Adipose tissue (tissue), 3 donors: Measurements from ENCODE around the gene ALMS1. TPM values are rescaled to one million over a fixed set of nuclear protein-coding genes. Genes with fewer than 3 reads are reported as not detected.
"Not testable (repeated sequence)": the region's sequence is repeated elsewhere in the genome, so short reads cannot be mapped to it uniquely, and the experiment has no call there.

Experiments
- H3K27ac ChIP-seq: one replicate; pipeline ENCODE4 v1.5.1; 2013; ENCODE audit warnings: low read depth, low read length
- WGBS, 3 donors: extraction: QIAGEN DNeasy Blood & Tissue Kit; methylation state at CpG; one replicate each; pipeline ENCODE4 v1.1.7; 2013; 5-methylcytosine and 5-hydroxymethylcytosine counted together
- polyA plus RNA-seq, 3 donors: library from polyadenylated mRNA; stranded (reverse); fragments of 200-250 nt; gene quantifications; one replicate each; pipeline ENCODE4 v1.2.3, GENCODE V29; 2013
- donor health status: healthy with polysubstance abuse.
- donor health status: Bipolar disorder and iron deficiency.
- donor health status: healthy.

Gene ALMS1
- polyA plus RNA-seq, 3 donors: 5.5 to 8.6 (median 5.6) TPM

DNA sequence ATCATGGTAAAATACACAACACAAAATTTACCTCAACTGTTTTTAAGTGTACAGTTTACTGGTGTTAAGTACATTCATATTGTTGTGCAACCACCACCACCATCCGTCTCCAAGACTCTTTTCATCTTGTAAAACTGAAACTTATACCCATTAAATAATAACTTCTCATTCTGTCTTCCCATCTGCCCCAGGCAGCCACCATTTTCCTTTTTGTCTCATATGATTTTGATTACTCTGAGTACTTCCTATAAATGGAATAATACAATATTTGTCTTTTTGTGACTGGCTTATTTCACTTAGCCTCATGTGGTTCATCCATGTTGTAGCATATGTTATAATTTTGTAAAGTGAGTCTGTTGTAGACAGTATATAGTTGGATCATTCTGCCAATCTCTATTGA is 82.7 kb downstream of the ALMS1 start:
- 79 to 95% (median 91%) methylated on average over 1 of the region's 1 CpG for WGBS, 3 donors
- no peak overlapping the region for H3K27ac ChIP-seq

DNA sequence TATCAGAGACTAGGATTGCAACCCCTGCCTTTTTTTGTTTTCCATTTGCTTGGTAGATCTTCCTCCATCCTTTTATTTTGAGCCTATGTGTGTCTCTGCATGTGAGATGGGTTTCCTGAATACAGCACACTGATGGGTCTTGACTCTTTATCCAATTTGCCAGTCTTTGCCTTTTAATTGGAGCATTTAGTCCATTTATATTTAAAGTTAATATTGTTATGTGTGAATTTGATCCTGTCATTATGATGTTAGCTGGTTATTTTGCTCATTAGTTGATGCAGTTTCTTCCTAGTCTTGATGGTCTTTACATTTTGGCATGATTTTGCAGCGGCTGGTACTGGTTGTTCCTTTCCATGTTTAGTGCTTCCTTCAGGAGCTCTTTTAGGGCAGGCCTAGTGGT is 98.2 kb downstream of the ALMS1 start:
- no CpG with 5 or more reads among the region's 1 CpG for WGBS, 3 donors
- H3K27ac ChIP-seq: not testable (repeated sequence)

DNA sequence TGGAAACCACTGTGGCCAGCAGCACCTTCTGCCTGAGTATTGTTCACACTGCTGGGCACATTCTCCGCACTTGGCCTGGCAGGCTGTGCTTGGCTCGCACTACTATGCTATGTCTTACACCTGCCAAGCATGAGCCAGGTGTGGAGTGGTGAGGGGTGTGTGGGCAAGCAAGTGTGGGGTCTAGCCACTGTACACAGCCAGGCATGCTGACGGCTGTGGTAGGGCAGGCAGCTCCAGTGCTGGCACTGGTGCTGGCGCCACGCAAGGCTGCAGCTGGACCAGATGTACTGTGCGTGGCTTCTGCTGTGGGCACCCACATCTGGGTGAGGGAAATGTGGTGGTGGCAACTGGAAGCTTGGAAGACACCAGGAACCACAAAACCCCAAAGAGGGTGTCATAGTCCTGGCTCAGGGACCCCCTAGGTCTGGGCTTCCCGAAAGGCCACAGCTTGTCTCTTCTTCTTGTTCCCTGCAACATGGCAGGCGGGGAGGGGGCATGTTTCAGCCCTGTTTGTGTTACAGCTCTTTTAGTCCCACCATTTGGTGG is 101.5 kb downstream of the ALMS1 start:
- WGBS, 3 donors: 96 to 99% (median 99%) methylated on average over 8 of the region's 8 CpGs

DNA sequence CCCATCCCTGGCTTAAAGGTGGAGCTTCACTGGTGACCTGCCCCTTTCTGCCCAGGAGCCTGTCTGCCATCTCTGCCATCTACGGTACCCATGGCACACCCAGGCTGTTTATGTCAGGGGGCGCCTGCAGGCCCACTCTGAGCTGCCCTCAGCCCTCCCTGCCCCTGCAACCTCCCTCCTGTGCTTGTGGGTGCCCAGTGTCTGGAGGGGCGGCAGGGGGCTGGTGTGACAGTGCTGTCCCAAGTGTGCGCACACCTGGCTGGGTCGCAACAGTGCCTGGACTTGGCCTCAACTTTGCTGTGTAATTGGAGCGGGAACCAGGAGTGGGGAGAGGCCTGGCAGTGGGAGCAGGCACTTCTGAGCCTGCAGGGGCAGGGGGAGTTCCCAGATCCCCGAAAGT is 102.4 kb downstream of the ALMS1 start:
- WGBS, 3 donors: 98 to 99% (median 99%) methylated on average over 7 of the region's 7 CpGs
- H3K27ac ChIP-seq: no peak overlapping the region

More for the DNA sequence above, 101.5 kb downstream of the ALMS1 start:
- H3K27ac ChIP-seq: no peak overlapping the region

DNA sequence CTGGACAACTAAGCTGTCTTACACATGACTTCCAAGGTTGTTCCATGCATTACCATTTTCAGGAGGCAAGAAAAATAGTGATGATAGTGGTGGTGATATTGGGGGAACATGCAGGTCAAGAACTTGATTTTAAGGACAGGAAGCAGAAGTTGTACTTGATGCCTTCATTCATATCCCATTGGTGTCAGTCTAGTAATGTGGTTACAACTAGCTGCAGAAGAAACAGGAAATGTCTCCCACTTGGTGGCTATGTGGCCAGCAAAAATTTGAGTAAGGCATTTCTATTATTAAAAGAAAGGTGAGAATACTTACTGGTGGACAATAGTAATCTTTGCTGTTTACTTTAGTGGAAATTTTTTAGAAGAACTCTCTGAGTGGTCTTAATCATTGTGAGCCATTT is 103.4 kb downstream of the ALMS1 start:
- H3K27ac ChIP-seq: no peak overlapping the region

DNA sequence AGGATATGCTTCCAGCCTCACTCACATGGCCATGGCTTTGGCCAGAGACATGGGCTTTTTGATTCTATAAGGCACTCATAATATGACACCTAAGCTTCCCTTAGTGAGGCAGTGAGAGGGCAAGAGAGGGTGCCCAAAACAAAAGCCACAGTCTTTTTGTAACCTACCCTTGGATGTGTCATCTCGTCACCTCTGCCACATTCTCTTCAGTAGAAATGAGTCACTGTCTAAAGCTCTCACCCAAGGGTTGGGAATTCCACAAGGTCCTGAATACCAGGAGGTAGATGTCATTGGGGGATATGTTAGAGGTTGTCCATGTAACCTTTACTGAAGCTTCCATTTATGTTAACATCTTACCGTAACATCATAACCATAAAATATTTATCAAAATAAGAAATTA is 108.4 kb downstream of the ALMS1 start:
- WGBS, 3 donors: 94 to 100% (median 98%) methylated on average over 2 of the region's 2 CpGs
- no peak overlapping the region for H3K27ac ChIP-seq

DNA sequence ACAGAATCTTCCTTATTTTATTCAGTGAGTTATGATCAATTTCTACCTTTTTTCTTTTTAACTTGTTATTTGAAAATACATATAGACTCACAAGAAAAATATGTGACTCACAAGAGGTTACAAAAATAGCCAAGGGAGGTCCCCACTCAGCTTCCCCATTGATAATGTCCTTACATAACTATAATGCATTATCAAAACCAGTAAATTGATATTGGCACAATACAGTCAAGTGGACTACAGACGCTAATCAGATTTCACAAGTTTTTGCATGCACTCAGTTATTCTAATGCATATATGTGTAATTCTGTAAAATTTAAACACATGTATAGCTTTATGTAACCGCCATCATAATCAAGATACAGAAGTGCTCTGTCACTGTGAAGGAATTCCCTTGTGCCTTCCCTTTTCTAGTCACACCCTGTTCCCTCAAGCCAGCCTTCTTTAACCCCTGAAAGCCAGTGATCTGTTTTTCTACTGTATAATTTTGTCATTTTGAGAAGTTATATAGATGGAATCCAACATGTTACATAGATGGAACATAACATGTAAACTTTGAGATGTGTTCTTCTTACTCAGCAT is 118.4 kb downstream of the ALMS1 start:
- 93 to 94% (median 94%) methylated on average over 2 of the region's 2 CpGs for WGBS, 3 donors
- no peak overlapping the region for H3K27ac ChIP-seq

DNA sequence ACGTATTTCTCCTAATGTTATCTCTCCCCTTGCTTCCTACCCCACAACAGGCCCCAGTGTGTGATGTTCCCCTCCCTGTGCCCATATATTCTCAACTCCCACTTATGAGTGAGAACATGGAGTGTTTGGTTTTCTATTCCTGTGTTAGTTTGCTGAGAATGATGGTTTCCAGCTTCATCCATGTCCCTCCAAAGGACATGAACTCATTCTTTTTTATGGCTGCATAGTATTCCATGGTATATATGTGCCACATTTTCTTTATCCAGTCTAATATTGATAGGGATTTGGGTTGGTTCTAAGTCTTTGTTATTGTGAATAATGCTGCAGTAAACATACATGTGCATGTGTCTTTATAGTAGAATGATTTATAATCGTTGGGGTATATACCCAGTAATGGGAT is 119.2 kb downstream of the ALMS1 start:
- not testable (repeated sequence) for H3K27ac ChIP-seq
- WGBS, 3 donors: 93 to 100% (median 95%) methylated on average over 2 of the region's 2 CpGs

DNA sequence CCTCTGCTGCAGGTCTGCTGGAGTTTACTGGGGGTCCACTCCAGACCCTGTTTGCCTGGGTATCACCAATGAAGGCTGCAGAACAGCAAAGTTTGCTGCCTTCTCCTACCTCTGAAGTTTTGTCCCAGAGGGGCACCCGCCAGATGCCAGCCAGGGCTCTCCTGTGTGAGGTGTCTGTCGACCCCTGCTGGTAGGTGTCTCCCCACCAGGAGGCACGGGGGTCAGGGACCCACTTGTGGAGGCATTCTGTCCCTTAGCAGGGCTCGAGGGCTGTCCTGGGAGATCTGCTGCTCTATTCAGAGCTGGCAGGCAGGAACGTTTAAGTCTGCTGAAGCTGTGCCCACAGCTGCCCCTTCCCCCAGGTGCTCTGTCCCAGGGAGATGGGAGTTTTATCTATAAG is 124.8 kb downstream of the ALMS1 start:
- H3K27ac ChIP-seq: not testable (repeated sequence)
- WGBS, 3 donors: 88 to 97% (median 90%) methylated on average over 5 of the region's 5 CpGs

DNA sequence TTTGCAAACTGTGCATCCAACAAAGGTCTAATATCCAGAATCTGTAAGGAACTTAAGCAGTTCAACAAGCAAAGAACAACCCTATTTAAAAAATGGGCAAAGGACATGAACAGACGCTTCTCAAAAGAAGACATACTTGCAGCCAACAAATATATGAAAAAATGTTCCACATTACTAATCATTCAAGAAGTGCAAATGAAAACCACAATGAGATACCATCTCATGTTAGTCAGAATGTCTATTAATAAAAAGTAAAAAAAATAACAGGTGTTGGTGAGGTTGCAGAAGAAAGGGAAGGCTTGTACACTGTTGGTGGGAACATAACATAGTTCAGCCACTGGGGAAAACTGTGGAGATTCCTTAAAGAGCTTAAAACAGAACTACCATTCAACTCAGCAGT is 130.4 kb downstream of the ALMS1 start:
- no peak overlapping the region for H3K27ac ChIP-seq
- 94 to 100% (median 98%) methylated on average over 1 of the region's 1 CpG for WGBS, 3 donors

DNA sequence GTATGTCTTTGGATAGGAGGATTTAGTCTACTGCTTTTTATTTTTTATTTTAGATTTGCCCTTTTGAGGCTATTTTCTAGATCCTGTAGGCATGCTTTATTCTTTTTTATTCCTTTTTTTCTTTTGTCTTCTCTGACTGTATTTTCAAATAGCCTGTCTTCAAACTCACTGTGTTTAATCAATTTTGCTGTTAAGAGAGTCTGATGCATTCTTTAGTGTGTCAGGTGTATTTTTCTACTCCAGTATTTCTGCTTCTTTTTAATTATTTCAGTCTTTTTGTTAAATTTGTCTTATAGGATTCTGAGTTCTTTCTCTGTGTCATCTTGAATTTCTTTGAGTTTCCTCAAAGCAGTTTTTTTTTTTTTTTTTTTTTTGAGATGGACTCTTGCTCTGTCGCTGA is 143.1 kb downstream of the ALMS1 start:
- no peak overlapping the region for H3K27ac ChIP-seq
- WGBS, 3 donors: 97 to 100% (median 100%) methylated on average over 1 of the region's 1 CpG

DNA sequence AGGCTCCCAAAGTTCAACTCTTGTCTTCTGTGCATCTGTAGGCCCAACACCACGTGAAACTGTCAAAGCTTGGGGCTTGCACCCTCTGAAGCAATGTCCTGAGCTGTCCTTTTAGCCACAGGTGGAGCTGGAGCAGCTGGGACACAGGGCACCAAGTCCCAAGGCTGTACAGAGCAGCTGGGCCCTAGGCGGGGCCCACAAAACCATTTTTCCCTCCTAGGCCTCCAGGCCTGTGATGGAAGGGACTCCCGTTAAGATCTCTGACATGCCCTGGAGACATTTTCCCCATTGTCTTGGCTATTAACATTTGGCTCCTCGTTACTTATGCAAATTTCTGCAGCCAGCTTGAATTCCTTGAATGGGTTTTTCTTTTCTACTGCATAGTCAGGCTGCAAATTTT is 145.1 kb downstream of the ALMS1 start:
- WGBS, 3 donors: 94% methylated on average over 4 of the region's 4 CpGs
- not testable (repeated sequence) for H3K27ac ChIP-seq

DNA sequence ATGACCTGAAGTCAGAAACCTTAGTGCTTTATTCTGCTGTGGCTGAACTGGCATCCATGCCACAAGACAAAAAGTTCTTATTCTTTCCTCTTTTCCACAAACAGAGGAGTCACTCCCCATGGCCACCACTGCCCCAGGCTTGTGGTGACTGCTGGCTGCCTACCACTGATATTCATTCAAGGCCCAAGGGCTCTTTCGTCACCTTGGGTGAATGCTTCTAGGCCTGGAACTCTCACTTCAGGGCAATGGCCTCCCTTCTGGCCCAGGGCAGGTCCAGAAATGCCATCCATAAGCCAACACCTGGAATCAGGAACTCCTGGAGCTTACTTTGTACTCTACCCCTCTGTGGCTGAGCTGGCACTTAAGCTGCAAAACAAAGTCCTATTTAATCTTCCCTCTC is 146.7 kb downstream of the ALMS1 start:
- 95 to 100% (median 98%) methylated on average over 1 of the region's 1 CpG for WGBS, 3 donors
- H3K27ac ChIP-seq: no peak overlapping the region

DNA sequence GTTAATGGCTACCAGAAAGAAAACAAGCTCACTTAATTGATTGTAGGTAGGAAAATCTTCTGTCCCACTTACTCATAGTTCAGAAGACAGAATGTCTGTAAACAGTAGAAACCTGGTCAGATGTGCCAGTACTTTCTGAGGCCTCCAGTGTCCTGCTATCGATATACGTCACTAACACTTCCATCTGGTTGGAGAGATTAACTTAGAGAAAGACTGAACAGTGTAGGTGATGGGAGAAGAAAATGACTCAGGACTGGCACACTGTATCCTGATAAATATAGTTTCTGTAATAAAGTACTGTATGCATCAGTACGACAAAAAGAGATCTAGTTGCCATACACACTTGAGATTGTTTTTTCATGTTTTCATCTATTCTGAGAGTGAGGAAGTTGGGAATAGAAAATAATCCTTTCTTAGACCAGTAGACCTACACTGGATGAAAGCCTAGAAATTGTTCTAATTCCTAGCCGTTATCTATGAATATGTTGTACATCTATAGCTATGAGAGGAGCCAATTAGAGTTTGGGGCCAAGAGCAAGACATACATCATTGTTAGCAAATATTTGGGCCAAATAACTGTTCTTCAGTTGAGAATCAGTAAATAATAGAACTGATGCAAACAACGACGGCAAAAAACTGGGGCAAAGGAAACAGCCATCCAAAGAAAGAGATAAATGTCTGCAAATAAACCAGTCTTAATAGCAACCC is 150.7 kb downstream of the ALMS1 start:
- 76 to 94% (median 82%) methylated on average over 6 of the region's 6 CpGs for whole genome bisulfite sequencing, 3 donors
- no peak overlapping the region for H3K27ac ChIP-seq

DNA sequence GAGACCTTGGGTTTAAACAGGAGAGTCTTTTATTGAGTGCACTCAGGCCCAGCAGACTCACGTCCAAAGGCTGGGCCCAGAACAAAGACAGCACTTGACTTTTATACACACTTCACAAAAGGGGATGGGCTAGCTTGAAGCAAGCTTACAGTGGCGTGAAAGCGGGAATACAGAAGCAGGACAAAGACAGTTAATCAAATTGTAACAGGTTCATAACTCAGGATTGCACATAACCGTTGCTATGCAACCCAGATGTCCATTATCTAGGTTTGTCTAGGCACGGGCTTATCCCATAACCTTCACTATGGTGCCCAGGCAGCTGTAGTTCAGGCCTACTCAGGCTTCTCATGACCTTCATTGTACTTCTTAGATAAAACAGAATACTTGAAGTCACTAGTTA is 175.2 kb downstream of the ALMS1 start:
- not testable (repeated sequence) for H3K27ac ChIP-seq
- WGBS, 3 donors: 51 to 84% (median 75%) methylated on average over 5 of the region's 5 CpGs

DNA sequence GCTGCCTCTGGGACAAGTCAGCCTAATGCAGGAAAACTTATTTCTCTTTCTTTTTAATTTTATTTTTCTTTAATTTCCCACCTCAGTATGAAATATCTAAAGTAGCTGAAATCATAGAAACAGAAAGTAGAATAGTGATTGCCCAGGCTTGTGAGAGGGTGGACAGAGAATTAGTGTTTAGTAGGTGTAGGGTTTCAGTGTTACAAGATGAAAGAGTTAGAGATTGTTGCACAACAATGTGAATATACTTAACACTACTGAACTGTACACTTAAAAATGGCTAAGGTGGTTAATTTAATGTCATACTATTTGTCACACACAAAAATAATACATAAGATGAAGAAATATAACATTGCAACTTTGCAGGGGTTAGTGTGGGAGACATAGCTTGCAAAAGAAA is 175.8 kb downstream of the ALMS1 start:
- H3K27ac ChIP-seq: no peak overlapping the region

DNA sequence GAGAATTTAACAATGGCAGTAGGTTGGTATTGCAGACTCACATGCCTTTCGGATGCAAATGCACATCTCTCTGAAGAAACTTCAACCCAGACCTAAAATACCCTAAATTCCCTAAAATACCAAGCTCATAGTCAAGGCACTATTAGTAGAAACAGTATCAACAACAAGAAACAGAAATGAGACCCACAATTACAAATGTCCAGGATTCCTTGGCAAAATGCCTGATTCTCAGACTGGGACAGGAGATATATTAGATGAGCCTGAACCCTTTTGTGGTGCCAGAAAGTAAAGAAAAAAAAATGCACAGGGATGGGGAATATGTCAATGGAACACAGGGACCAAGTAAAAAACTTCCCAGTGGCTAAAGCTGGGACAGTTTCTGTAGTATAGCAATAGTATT is 179.3 kb downstream of the ALMS1 start:
- H3K27ac ChIP-seq: no peak overlapping the region
- 95 to 97% (median 97%) methylated on average over 1 of the region's 1 CpG for WGBS, 3 donors

DNA sequence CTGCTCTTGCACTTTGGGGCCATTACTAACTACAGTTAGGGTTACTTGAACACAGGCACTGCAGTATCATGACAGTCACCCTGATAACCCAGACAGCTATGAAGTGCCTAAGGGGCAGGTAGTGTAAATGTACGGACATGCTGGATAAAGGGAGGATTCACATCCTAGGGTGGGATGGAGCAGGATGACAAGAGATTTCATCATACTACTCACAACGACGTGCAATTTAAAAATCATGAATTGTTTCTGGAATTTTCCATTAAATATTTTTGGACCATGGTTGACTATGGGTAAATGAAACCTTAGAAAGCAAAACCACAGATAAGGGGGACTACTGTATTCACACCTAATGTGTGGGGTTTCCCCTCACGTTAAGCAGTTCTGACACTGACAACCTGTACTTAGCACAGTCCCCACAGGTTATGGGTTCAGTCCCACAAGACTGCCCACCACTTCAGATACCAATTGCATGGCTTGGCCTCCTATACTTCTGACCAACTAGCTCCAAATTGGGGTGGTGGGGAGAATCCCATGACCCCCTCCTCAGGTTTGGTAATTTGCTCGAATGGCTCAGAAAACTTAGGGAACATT is 180.7 kb downstream of the ALMS1 start:
- WGBS, 3 donors: 94 to 96% (median 95%) methylated on average over 5 of the region's 5 CpGs
- H3K27ac ChIP-seq: no peak overlapping the region

DNA sequence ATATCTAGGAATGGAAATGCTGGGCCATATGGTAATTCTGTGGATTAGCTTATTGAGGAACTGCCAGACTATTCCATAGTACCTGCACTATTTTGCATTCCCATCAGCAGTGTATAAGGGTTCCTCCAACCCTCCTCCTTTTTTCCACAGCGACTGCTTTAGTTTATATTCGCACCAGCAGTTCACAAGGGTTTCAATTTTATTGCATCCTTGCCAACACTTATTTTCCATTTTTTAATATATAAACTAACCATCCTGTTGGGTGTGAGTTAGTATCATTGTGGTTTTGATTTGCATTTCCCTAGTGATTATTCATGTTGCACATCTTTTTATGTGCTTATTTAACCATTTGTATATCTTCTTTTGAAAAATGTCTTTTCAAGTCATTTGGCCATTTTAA is 189.6 kb downstream of the ALMS1 start:
- 86 to 89% (median 89%) methylated on average over 2 of the region's 2 CpGs for WGBS, 3 donors

DNA sequence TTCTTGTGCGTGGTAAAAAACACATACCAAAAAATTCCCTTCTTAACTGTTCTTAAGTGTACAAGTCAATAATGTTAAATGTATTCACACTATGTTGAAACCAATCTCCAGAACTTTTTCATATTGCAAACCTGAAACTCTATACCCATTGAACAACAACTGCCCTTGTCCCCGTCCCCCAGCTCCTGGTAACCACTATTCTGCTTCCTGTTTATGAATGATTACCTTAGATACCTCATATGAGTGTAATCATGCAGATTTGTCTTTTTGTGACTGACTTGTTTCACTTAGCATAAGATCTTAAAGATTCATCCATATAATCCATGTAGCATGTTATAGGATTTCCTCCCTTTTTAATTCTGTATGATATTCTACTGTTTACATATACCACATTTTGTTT is 196.7 kb downstream of the ALMS1 start:
- WGBS, 3 donors: 88 to 97% (median 95%) methylated on average over 2 of the region's 2 CpGs
- H3K27ac ChIP-seq: no peak overlapping the region

More for the DNA sequence above, 189.6 kb downstream of the ALMS1 start:
- no peak overlapping the region for H3K27ac ChIP-seq
